ENCODE measurements around the gene SETD3. TPM values are rescaled to one million over a fixed set of nuclear protein-coding genes. Genes with fewer than 3 reads are reported as not detected.

Gene SETD3
- total RNA-seq, 1 donor from 2014 or later, result 43.5 TPM

- no peak for DNase-seq (ENCODE audit: low read depth in 2 of 2)
Measured at GRCh38 chr14:99516871-99517642, 36.4 kb upstream of the SETD3 start.

GRCh38 chr14:99516156-99516870 lies 35.7 kb upstream of the SETD3 start:
- no peak for DNase-seq (ENCODE audit: low read depth in 2 of 2)

- no peak for DNase-seq (ENCODE audit: low read depth in 2 of 2)
Measured at GRCh38 chr14:99515301-99516155, 34.9 kb upstream of the SETD3 start.

- DNase-seq (ENCODE audit: low read depth in 2 of 2), result no peak
Measured at GRCh38 chr14:99514552-99515300, 34.1 kb upstream of the SETD3 start.

GRCh38 chr14:99513946-99514551 lies 33.4 kb upstream of the SETD3 start:
- no peak for DNase-seq (ENCODE audit: low read depth in 2 of 2)

- DNase-seq (ENCODE audit: low read depth in 2 of 2), result no peak
Measured at GRCh38 chr14:99513183-99513694, 32.6 kb upstream of the SETD3 start.

GRCh38 chr14:99512571-99513182 lies 32.0 kb upstream of the SETD3 start:
- DNase-seq (ENCODE audit: low read depth in 2 of 2), result no peak

GRCh38 chr14:99512110-99512449 lies 31.4 kb upstream of the SETD3 start:
- DNase-seq (ENCODE audit: low read depth in 2 of 2), result no peak

GRCh38 chr14:99511421-99512109 lies 30.9 kb upstream of the SETD3 start:
- no peak for DNase-seq (ENCODE audit: low read depth in 2 of 2)

GRCh38 chr14:99510556-99511139 lies 30.0 kb upstream of the SETD3 start:
- no peak for DNase-seq (ENCODE audit: low read depth in 2 of 2)

GRCh38 chr14:99509871-99510555 lies 29.4 kb upstream of the SETD3 start:
- DNase-seq (ENCODE audit: low read depth in 2 of 2), result no peak

GRCh38 chr14:99508896-99509629 lies 28.4 kb upstream of the SETD3 start:
- DNase-seq (ENCODE audit: low read depth in 2 of 2), result no peak

GRCh38 chr14:99507860-99508640 lies 27.4 kb upstream of the SETD3 start:
- DNase-seq (ENCODE audit: low read depth in 2 of 2), result no peak

- DNase-seq (ENCODE audit: low read depth in 2 of 2), result peak in 1 of 2 donors; percentile 34
Measured at GRCh38 chr14:99506276-99506675, 25.6 kb upstream of the SETD3 start.

GRCh38 chr14:99505089-99505488 lies 24.4 kb upstream of the SETD3 start:
- peak in 1 of 2 donors; percentile 28 for DNase-seq (ENCODE audit: low read depth in 2 of 2)

- no peak for DNase-seq (ENCODE audit: low read depth in 2 of 2)
Measured at GRCh38 chr14:99503848-99504453, 23.3 kb upstream of the SETD3 start.

- no peak for DNase-seq (ENCODE audit: low read depth in 2 of 2)
Measured at GRCh38 chr14:99502989-99503421, 22.3 kb upstream of the SETD3 start.
